ENCODE measurements around the gene REEP3.

DNA sequence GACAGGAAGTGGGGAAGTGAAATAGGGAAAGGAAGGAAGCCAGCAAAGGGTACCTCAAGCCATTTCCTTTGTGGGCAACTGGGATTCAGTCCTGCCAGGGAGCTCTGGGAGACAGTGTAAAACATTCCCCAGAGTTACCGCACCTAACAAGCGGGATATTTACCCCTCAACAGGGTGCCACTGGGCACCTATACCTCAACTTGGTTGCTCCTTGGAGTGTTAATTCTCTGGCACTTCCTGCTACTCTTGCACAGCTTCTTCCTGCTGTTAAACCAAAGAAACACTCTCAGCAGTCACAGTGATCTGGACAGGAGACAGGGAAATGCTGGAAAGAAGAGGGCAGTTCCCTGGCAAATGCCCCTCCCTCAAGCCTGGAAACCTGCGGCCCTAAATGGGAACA is 151.3 kb downstream of the REEP3 start:
- TF ChIP-seq, protein P1, sequence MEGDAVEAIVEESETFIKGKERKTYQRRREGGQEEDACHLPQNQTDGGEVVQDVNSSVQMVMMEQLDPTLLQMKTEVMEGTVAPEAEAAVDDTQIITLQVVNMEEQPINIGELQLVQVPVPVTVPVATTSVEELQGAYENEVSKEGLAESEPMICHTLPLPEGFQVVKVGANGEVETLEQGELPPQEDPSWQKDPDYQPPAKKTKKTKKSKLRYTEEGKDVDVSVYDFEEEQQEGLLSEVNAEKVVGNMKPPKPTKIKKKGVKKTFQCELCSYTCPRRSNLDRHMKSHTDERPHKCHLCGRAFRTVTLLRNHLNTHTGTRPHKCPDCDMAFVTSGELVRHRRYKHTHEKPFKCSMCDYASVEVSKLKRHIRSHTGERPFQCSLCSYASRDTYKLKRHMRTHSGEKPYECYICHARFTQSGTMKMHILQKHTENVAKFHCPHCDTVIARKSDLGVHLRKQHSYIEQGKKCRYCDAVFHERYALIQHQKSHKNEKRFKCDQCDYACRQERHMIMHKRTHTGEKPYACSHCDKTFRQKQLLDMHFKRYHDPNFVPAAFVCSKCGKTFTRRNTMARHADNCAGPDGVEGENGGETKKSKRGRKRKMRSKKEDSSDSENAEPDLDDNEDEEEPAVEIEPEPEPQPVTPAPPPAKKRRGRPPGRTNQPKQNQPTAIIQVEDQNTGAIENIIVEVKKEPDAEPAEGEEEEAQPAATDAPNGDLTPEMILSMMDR (conservative IDR thresholded peaks at IDR 0.05; ENCODE audit: low read depth, low read length), result no peak
- no peak for TF ChIP-seq POLR2A (IDR thresholded peaks at IDR 0.05; ENCODE audit: low read depth, low read length)

Data from IMR-90 (cell line).